ENCODE results near the gene BCL7C. TPM values are rescaled to one million over a fixed set of nuclear protein-coding genes. Genes with fewer than 3 reads are reported as not detected.

BCL7C gene
- total RNA-seq, 1 experiment from 2014 or later = 44.9 TPM

DNA sequence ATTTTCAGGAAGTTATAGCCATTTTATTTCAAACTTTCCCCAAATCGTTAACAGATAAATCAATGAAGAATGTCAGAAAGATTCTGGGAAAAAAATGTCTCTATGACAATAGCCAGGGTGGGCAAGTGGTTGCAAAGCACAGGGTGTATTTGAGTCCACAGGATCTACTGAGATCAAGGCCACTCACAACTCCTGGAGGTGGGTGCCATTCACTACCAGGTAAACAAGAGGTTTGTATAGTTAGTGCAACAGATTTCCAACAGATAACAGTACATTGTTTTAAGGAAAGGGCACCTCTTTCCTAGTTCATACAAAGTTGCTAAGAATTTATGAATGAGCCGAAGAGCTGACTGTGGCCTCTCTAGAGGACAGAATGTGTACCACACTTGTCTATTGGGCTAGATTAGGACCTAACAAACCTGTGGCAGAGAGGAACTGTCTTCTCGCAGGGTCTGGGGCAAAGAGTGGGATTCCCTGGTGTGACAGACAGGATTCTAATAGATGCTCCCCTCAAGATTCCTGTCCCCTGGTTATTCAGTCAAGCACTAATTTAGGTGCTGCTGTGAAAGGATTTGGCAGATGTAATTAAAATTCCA is 54.9 kb downstream of the BCL7C start:
- intact Hi-C loops (cut with micrococcal nuclease) = no loop called here
- Histone ChIP-seq H4K20me1 (ENCODE audit: insufficient read depth) (no peaks in the 10 kb centered on the region), H2AFZ (ENCODE audit: low read depth, low read length, poor library complexity, severe bottlenecking) (no peak overlapping the region), H3K27ac (ENCODE audit: low read depth, low read length) (no peak overlapping the region), H3K79me2 (ENCODE audit: insufficient read depth, low read length) (no peaks in the 10 kb centered on the region), H3K9ac (ENCODE audit: low read length) (no peak overlapping the region), H3K9me3 (ENCODE audit: control insufficient read depth in 1 of 2, insufficient read depth in 1 of 2, low read depth in 1 of 2, low read length in 2 of 2) (no peaks in the 10 kb centered on the region), H3K27me3 (ENCODE audit: insufficient read depth, low read length) (no peaks in the 10 kb centered on the region), H3K4me2 (ENCODE audit: low read length) (no peak overlapping the region), H3K36me3 (ENCODE audit: control insufficient read depth in 1 of 2, insufficient read depth in 2 of 2, low read length in 2 of 2) (no peaks in the 10 kb centered on the region), H3K9me2 (ENCODE audit: insufficient read depth) (no peaks in the 10 kb centered on the region), H3K4me3 (replicated peaks in 1 of 2; ENCODE audit: low read depth in 1 of 2, low read length in 2 of 2) (no peak overlapping the region), H3K4me1 (ENCODE audit: control insufficient read depth in 1 of 2, insufficient read depth in 2 of 2, low read length in 2 of 2) (peaks cover 0 to 7% of the 10 kb centered on the region in 2 experiments; a peak in 1 of 4 replicates)
- RAD21 ChIA-PET (ENCODE audit: low non-redundant PET in 1 of 2, low total read pairs in 2 of 2, uncharacterized antibody in 2 of 2, unreplicated experiment in 2 of 2) = no interaction called here
- POLR2A ChIA-PET = no interaction called here
- no peak for DNase-seq (ENCODE audit: low read depth, low spot score)
- no TSS peak for BruUV-seq (replicated peaks)
- CTCF ChIA-PET = interaction anchor here (1.2 kb wide), 1 partner anchor 24 kb away, joined by 3 read pairs; no protein-coding TSS in a partner anchor
- peak; percentile 75 for ATAC-seq
- TF ChIP-seq, protein P1, sequence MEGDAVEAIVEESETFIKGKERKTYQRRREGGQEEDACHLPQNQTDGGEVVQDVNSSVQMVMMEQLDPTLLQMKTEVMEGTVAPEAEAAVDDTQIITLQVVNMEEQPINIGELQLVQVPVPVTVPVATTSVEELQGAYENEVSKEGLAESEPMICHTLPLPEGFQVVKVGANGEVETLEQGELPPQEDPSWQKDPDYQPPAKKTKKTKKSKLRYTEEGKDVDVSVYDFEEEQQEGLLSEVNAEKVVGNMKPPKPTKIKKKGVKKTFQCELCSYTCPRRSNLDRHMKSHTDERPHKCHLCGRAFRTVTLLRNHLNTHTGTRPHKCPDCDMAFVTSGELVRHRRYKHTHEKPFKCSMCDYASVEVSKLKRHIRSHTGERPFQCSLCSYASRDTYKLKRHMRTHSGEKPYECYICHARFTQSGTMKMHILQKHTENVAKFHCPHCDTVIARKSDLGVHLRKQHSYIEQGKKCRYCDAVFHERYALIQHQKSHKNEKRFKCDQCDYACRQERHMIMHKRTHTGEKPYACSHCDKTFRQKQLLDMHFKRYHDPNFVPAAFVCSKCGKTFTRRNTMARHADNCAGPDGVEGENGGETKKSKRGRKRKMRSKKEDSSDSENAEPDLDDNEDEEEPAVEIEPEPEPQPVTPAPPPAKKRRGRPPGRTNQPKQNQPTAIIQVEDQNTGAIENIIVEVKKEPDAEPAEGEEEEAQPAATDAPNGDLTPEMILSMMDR (IDR thresholded peaks at IDR 0.05 in 2 of 3, conservative IDR thresholded peaks at IDR 0.05 in 1 of 3; ENCODE audit: borderline replicate concordance in 1 of 3, insufficient read depth in 1 of 3, low read depth in 2 of 3, low read length in 2 of 3) = peak in 1 of 3 experiments; percentile 40; a peak in 2 of 6 replicates
- TF ChIP-seq EGR1 (IDR thresholded peaks at IDR 0.05; ENCODE audit: low read depth) = no peak
- TF ChIP-seq, protein P2, sequence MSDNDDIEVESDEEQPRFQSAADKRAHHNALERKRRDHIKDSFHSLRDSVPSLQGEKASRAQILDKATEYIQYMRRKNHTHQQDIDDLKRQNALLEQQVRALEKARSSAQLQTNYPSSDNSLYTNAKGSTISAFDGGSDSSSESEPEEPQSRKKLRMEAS (IDR thresholded peaks at IDR 0.05) = no peak

DNA sequence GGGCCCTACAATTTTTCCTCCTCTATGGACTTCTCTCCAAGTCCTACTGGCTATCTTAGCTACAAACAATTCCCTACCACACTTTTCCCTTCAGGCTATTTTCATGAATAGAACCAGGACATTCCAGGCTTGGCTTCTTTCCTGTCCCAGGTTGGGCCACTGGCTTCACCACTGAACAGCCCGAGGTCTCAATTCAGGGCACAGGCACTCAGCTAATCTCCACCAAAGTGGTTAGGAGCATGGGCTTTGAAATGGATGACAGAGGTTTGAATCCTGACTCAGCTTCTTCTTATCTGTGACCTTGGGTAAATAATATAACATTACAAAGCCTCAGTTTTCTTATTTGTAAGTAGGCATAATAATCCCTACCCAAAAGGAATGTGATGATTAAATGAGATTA is 56.0 kb downstream of the BCL7C start:
- no peak overlapping the region for H3K4me2 ChIP-seq (ENCODE audit: low read length)
- CTCF ChIA-PET = no interaction called here
- no peaks in the 10 kb centered on the region for H4K20me1 ChIP-seq (ENCODE audit: insufficient read depth)
- no peaks in the 10 kb centered on the region for H3K27me3 ChIP-seq (ENCODE audit: insufficient read depth, low read length)
- H3K36me3 ChIP-seq (ENCODE audit: control insufficient read depth in 1 of 2, insufficient read depth in 2 of 2, low read length in 2 of 2) = no peaks in the 10 kb centered on the region
- intact Hi-C loops (cut with micrococcal nuclease) = no loop called here
- H2AFZ ChIP-seq (ENCODE audit: low read depth, low read length, poor library complexity, severe bottlenecking) = no peak overlapping the region
- BruUV-seq (replicated peaks) = no TSS peak
- RAD21 ChIA-PET (ENCODE audit: low non-redundant PET in 1 of 2, low total read pairs in 2 of 2, uncharacterized antibody in 2 of 2, unreplicated experiment in 2 of 2) = no interaction called here
- no peak overlapping the region for H3K4me3 ChIP-seq (replicated peaks in 1 of 2; ENCODE audit: low read depth in 1 of 2, low read length in 2 of 2)
- ATAC-seq (no peak), DNase-seq (ENCODE audit: low read depth, low spot score) (no peak)
- no peak overlapping the region for H3K9ac ChIP-seq (ENCODE audit: low read length)
- H3K79me2 ChIP-seq (ENCODE audit: insufficient read depth, low read length) = no peaks in the 10 kb centered on the region
- peaks cover 0 to 7% of the 10 kb centered on the region in 2 experiments; a peak in 1 of 4 replicates for H3K4me1 ChIP-seq (ENCODE audit: control insufficient read depth in 1 of 2, insufficient read depth in 2 of 2, low read length in 2 of 2)
- POLR2A ChIA-PET = no interaction called here
- no peaks in the 10 kb centered on the region for H3K9me3 ChIP-seq (ENCODE audit: control insufficient read depth in 1 of 2, insufficient read depth in 1 of 2, low read depth in 1 of 2, low read length in 2 of 2)
- no peaks in the 10 kb centered on the region for H3K9me2 ChIP-seq (ENCODE audit: insufficient read depth)
- H3K27ac ChIP-seq (ENCODE audit: low read depth, low read length) = no peak overlapping the region
- TF ChIP-seq SIN3A (IDR thresholded peaks at IDR 0.05; ENCODE audit: low read depth) (no peak), POLR2AphosphoS5 (IDR thresholded peaks at IDR 0.05; ENCODE audit: low read depth, low read length) (no peak), EZH2 (IDR thresholded peaks at IDR 0.05) (no peak), ZFX (IDR thresholded peaks at IDR 0.05) (no peak), SRF (IDR thresholded peaks at IDR 0.05; ENCODE audit: low read depth) (no peak), ZNF274 (IDR thresholded peaks at IDR 0.05; ENCODE audit: low read depth, low read length) (no peak), EZH2phosphoT487 (IDR thresholded peaks at IDR 0.05; ENCODE audit: borderline replicate concordance) (no peak), ELF1 (IDR thresholded peaks at IDR 0.05; ENCODE audit: borderline replicate concordance, low read depth) (no peak), FOSL1 (IDR thresholded peaks at IDR 0.05; ENCODE audit: low read depth) (no peak)
- TF ChIP-seq, protein P3, sequence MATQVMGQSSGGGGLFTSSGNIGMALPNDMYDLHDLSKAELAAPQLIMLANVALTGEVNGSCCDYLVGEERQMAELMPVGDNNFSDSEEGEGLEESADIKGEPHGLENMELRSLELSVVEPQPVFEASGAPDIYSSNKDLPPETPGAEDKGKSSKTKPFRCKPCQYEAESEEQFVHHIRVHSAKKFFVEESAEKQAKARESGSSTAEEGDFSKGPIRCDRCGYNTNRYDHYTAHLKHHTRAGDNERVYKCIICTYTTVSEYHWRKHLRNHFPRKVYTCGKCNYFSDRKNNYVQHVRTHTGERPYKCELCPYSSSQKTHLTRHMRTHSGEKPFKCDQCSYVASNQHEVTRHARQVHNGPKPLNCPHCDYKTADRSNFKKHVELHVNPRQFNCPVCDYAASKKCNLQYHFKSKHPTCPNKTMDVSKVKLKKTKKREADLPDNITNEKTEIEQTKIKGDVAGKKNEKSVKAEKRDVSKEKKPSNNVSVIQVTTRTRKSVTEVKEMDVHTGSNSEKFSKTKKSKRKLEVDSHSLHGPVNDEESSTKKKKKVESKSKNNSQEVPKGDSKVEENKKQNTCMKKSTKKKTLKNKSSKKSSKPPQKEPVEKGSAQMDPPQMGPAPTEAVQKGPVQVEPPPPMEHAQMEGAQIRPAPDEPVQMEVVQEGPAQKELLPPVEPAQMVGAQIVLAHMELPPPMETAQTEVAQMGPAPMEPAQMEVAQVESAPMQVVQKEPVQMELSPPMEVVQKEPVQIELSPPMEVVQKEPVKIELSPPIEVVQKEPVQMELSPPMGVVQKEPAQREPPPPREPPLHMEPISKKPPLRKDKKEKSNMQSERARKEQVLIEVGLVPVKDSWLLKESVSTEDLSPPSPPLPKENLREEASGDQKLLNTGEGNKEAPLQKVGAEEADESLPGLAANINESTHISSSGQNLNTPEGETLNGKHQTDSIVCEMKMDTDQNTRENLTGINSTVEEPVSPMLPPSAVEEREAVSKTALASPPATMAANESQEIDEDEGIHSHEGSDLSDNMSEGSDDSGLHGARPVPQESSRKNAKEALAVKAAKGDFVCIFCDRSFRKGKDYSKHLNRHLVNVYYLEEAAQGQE (IDR thresholded peaks at IDR 0.05; ENCODE audit: low read depth) = no peak
- TF ChIP-seq, protein P4, sequence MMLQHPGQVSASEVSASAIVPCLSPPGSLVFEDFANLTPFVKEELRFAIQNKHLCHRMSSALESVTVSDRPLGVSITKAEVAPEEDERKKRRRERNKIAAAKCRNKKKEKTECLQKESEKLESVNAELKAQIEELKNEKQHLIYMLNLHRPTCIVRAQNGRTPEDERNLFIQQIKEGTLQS (IDR thresholded peaks at IDR 0.05) = no peak

All from HCT116 (cell line).